Activated naive CD4-positive, alpha-beta T cell treated with anti-CD3 and anti-CD28 coated beads, Interleukin-2, amount 10 ng/mL, durations not matched to agents 7 days and 5 days (primary cell): Measurements from ENCODE around the gene KCTD12.

ENCODE experiments used
- CTCF ChIA-PET: fragments of 350-600 bp; sonication (Branson Sonifier 250); formaldehyde crosslinking; loops from one replicate; lab custom pipeline; 2021; ENCODE audit warnings: antibody characterized with exemption; lab: Charles Lee
- DNase-seq: peaks from one replicate; pipeline ENCODE4 v3.0.0-alpha.2; 2020
- H3K27ac Mint-ChIP-seq: one replicate; pipeline ENCODE4 v1.8.0; 2021; ENCODE audit warnings: mild to moderate bottlenecking, moderate library complexity, mixed read lengths
- H3K27me3 Mint-ChIP-seq: one replicate; pipeline ENCODE4 v1.8.0; 2021; ENCODE audit warnings: mild to moderate bottlenecking, mixed read lengths
- H3K36me3 Mint-ChIP-seq: one replicate; pipeline ENCODE4 v1.8.0; 2021; ENCODE audit warnings: mixed read lengths
- H3K4me1 Mint-ChIP-seq: one replicate; pipeline ENCODE4 v1.8.0; 2021; ENCODE audit warnings: mixed read lengths
- H3K4me3 Mint-ChIP-seq: one replicate; pipeline ENCODE4 v1.8.0; 2021; ENCODE audit warnings: mild to moderate bottlenecking, moderate library complexity, mixed read lengths
- H3K9me3 Mint-ChIP-seq: one replicate; pipeline ENCODE4 v1.8.0; 2021; ENCODE audit warnings: mixed read lengths

KCTD12 gene

GRCh38 chr13:76833441-76833954, 52.7 kb downstream of the KCTD12 start:
- peaks cover 5% of the 10 kb centered on the region for H3K4me1 Mint-ChIP-seq
- no peak overlapping the region for H3K27ac Mint-ChIP-seq
- H3K9me3 Mint-ChIP-seq, result no peaks in the 10 kb centered on the region
- no peak overlapping the region for H3K4me3 Mint-ChIP-seq
- H3K27me3 Mint-ChIP-seq, result no peaks in the 10 kb centered on the region
- H3K36me3 Mint-ChIP-seq, result no peaks in the 10 kb centered on the region
- CTCF ChIA-PET, result interaction anchor here (1.6 kb wide), 1 partner anchor 10 kb away, joined by 7 read pairs; no protein-coding TSS in a partner anchor
- no peak for DNase-seq

GRCh38 chr13:76832258-76832988, 53.8 kb downstream of the KCTD12 start:
- Mint-ChIP-seq H3K4me3 (no peak overlapping the region), H3K36me3 (no peaks in the 10 kb centered on the region), H3K9me3 (no peaks in the 10 kb centered on the region), H3K27ac (no peak overlapping the region), H3K27me3 (no peaks in the 10 kb centered on the region), H3K4me1 (peaks cover 8% of the 10 kb centered on the region)
- CTCF ChIA-PET, result interaction anchor here (1.6 kb wide), 1 partner anchor 9 kb away, joined by 7 read pairs; no protein-coding TSS in a partner anchor
- no peak for DNase-seq

- CTCF ChIA-PET, result interaction anchor here (1.0 kb wide), 1 partner anchor 73 kb away, joined by 3 read pairs; no protein-coding TSS in a partner anchor
- H3K9me3 Mint-ChIP-seq, result no peaks in the 10 kb centered on the region
- H3K4me1 Mint-ChIP-seq, result peaks cover 8% of the 10 kb centered on the region
- no peak overlapping the region for H3K27ac Mint-ChIP-seq
- DNase-seq, result no peak
- no peaks in the 10 kb centered on the region for H3K27me3 Mint-ChIP-seq
- H3K36me3 Mint-ChIP-seq, result no peaks in the 10 kb centered on the region
- H3K4me3 Mint-ChIP-seq, result no peak overlapping the region
Measured at GRCh38 chr13:76830805-76831204, 55.4 kb downstream of the KCTD12 start.
